GM12878 (cell line): ENCODE data around the gene ADCY9.

Source experiments
- CTCF ChIP-seq, 3 experiments: IDR thresholded peaks in 2 of 3; conservative IDR thresholded peaks in 1 of 3; 2 replicates each; pipeline ENCODE4 v1.5.1; 2011; ENCODE audit warnings: low read depth in 3 of 3, low read length in 3 of 3, mild to moderate bottlenecking in 3 of 3, control low read depth in 2 of 3, moderate library complexity in 2 of 3, inconsistent platforms in 1 of 3, mixed read lengths in 1 of 3; ENCODE audit not compliant: control insufficient read depth in 2 of 3, insufficient read depth in 1 of 3; ENCODE audit errors: extremely low read depth in 1 of 3
- NR2C1 ChIP-seq: fragments of 450-650 bp; IDR thresholded peaks from 2 replicates; pipeline ENCODE4 v1.6.1; 2017; ENCODE audit warnings: antibody characterized with exemption, mild to moderate bottlenecking, moderate library complexity

GRCh38 chr16:3992297-3993051 lies 123.8 kb downstream of the ADCY9 start:
- TF ChIP-seq NR2C1 (no peak), CTCF (IDR thresholded peaks at IDR 0.05 in 2 of 3, conservative IDR thresholded peaks at IDR 0.05 in 1 of 3; ENCODE audit: control insufficient read depth in 2 of 3, extremely low read depth in 1 of 3, insufficient read depth in 1 of 3, low read depth in 3 of 3, low read length in 3 of 3) (no peak)
